ENCODE data around the gene TRPC4.

- TF ChIP-seq EZH2 (IDR thresholded peaks at IDR 0.05; ENCODE audit: borderline replicate concordance, insufficient read depth, low read depth, low read length, poor library complexity, severe bottlenecking) (no peak), CTCF (IDR thresholded peaks at IDR 0.05) (no peak)
Measured at GRCh38 chr13:37899753-37900152, 30.2 kb upstream of the TRPC4 start.
